ENCODE results near the gene RFNG.

Gene RFNG

GRCh38 chr17:82077617-82078358 lies 26.2 kb upstream of the RFNG start:
- DNase-seq: no peak

GRCh38 chr17:82076785-82077591 lies 25.4 kb upstream of the RFNG start:
- no peak for DNase-seq

GRCh38 chr17:82076018-82076784 lies 24.6 kb upstream of the RFNG start:
- DNase-seq: no peak

GRCh38 chr17:82073446-82073845 lies 21.8 kb upstream of the RFNG start:
- no peak for DNase-seq

GRCh38 chr17:82072827-82073226 lies 21.2 kb upstream of the RFNG start:
- DNase-seq: no peak

- DNase-seq: no peak
These were observed 19.0 kb upstream of the RFNG start for GRCh38 chr17:82070611-82071010.

- DNase-seq: no peak
These were observed 14.2 kb upstream of the RFNG start, which contains the start of gene DUS1L for GRCh38 chr17:82065638-82066303. DUS1L (minus strand) TSS chr17:82065804; CDS start chr17:82065059, 745 bp downstream.

- DNase-seq: no peak
These were observed 13.6 kb upstream of the RFNG start for GRCh38 chr17:82065193-82065637.

GRCh38 chr17:82064433-82065192 lies 13.0 kb upstream of the RFNG start:
- no peak for DNase-seq

GRCh38 chr17:82063424-82064415 lies 12.1 kb upstream of the RFNG start:
- no peak for DNase-seq

GRCh38 chr17:82062984-82063368 lies 11.4 kb upstream of the RFNG start:
- DNase-seq: no peak

- no peak for DNase-seq
These were observed 10.7 kb upstream of the RFNG start for GRCh38 chr17:82062076-82062983.

- no peak for DNase-seq
These were observed 9.7 kb upstream of the RFNG start for GRCh38 chr17:82061047-82061925.

- no peak for DNase-seq
These were observed 9.0 kb upstream of the RFNG start for GRCh38 chr17:82060614-82061013.

GRCh38 chr17:82060001-82060380 lies 8.4 kb upstream of the RFNG start:
- DNase-seq: no peak

GRCh38 chr17:82059272-82060000 lies 7.8 kb upstream of the RFNG start:
- no peak for DNase-seq

GRCh38 chr17:82058855-82059249 lies 7.2 kb upstream of the RFNG start:
- DNase-seq: no peak

Data from NCI-H2227 treated with DMSO at 0.1 percent for 48 hours (cell line).